Endodermal cell (in vitro differentiated cells): ENCODE data around the gene PCBP4. TPM values are rescaled to one million over a fixed set of nuclear protein-coding genes. Genes with fewer than 3 reads are reported as not detected.
"Not testable (repeated sequence)": the region's sequence is repeated elsewhere in the genome, so short reads cannot be mapped to it uniquely, and the experiment has no call there.

Experiments used
- DNase-seq: peaks from one replicate; pipeline ENCODE4 v3.0.0-alpha.2; 2017
- H3K27ac ChIP-seq: 2 replicates; pipeline ENCODE4 v1.5.1; 2013; ENCODE audit warnings: mild to moderate bottlenecking, low read depth, low read length, moderate library complexity
- H3K27me3 ChIP-seq: 2 replicates; pipeline ENCODE4 v1.6.1; 2013; ENCODE audit warnings: mild to moderate bottlenecking, low read length, moderate library complexity; ENCODE audit not compliant: insufficient read depth, control insufficient read depth, poor library complexity, severe bottlenecking
- H3K36me3 ChIP-seq: 2 replicates; pipeline ENCODE4 v1.7.0; 2013; ENCODE audit warnings: mild to moderate bottlenecking, low read length, moderate library complexity; ENCODE audit not compliant: control insufficient read depth, insufficient read depth
- H3K4me1 ChIP-seq: one replicate; pipeline ENCODE4 v1.7.0; 2013; ENCODE audit warnings: low read length; ENCODE audit not compliant: control insufficient read depth, insufficient read depth
- H3K4me3 ChIP-seq: 2 replicates; pipeline ENCODE4 v1.5.1; 2013; ENCODE audit warnings: mild to moderate bottlenecking, low read length, moderate library complexity
- H3K9ac ChIP-seq: 2 replicates; pipeline ENCODE4 v1.6.1; 2013; ENCODE audit warnings: mild to moderate bottlenecking, low read length, moderate library complexity; ENCODE audit not compliant: poor library complexity, severe bottlenecking; ENCODE audit errors: extremely low read depth
- H3K9me3 ChIP-seq: 2 replicates; pipeline ENCODE4 v1.6.1; 2013; ENCODE audit warnings: mild to moderate bottlenecking, low read length, moderate library complexity; ENCODE audit not compliant: control insufficient read depth
- H3K27ac Mint-ChIP-seq: 2 replicates; pipeline ENCODE4 v1.8.0; 2020; ENCODE audit warnings: mixed read lengths
- H3K27me3 Mint-ChIP-seq: 2 replicates; pipeline ENCODE4 v1.8.0; 2021; ENCODE audit warnings: mild to moderate bottlenecking, mixed read lengths; ENCODE audit not compliant: insufficient read depth
- H3K36me3 Mint-ChIP-seq: 2 replicates; pipeline ENCODE4 v1.8.0; 2020; ENCODE audit warnings: low read depth, mixed read lengths
- H3K4me1 Mint-ChIP-seq: 2 replicates; pipeline ENCODE4 v1.8.0; 2020; ENCODE audit warnings: mixed read lengths
- H3K4me3 Mint-ChIP-seq: 2 replicates; pipeline ENCODE4 v1.8.0; 2020; ENCODE audit warnings: mild to moderate bottlenecking, moderate library complexity, mixed read lengths
- H3K9me3 Mint-ChIP-seq: 2 replicates; pipeline ENCODE4 v1.8.0; 2020; ENCODE audit warnings: mild to moderate bottlenecking, mixed read lengths
- CTCF ChIP-seq: fragments of 200-600 bp; sonication (generic); conservative IDR thresholded peaks from 2 replicates; pipeline ENCODE4 v1.5.0; 2021; ENCODE audit warnings: antibody characterized with exemption, mild to moderate bottlenecking
- WGBS, 2 experiments: methylation state at CpG; one replicate each; pipeline versions ENCODE4 v1.1.5 to v1.1.7; 2013; ENCODE audit warnings: missing lambda C conversion rate in 2 of 2, mixed read lengths in 1 of 2; ENCODE audit not compliant: insufficient coverage in 1 of 2, insufficient read length in 1 of 2; 5-methylcytosine and 5-hydroxymethylcytosine counted together
- total RNA-seq, 2 donors: library from RNA; stranded (reverse); fragmentation: NEBNext Ultra II Directional in 1 of 2; extraction: Animal tissue kit (Norgen Biotek cat#: 25700) in 1 of 2; gene quantifications; 2 replicates in 1 of 2; 3 replicates in 1 of 2; pipeline ENCODE4 v1.2.1, GENCODE V29; 2021

PCBP4 gene
- total RNA-seq, 2 donors from 2014 or later: 54.1 to 68.1 TPM

GRCh38 chr3:51995346-51996163 lies 28.3 kb upstream of the PCBP4 start, which contains the start of gene RPL29:
TSS of gene RPL29 (minus strand) at chr3:51995895. CDS start at chr3:51995461, 434 bp downstream.
- TF ChIP-seq CTCF: no peak
- Histone ChIP-seq H3K36me3 (peaks cover 32% of the 10 kb centered on the region), H3K27me3 (no peaks in the 10 kb centered on the region), H3K9me3 (no peaks in the 10 kb centered on the region), H3K4me1 (peaks cover 12% of the 10 kb centered on the region), H3K4me3 (peak within 1 kb of the TSS; percentile 94), H3K9ac (peak within 1 kb of the TSS; percentile 96), H3K27ac (peak within 1 kb of the TSS; percentile 99)
- 0% methylated on average over 12 to 40 of the region's 40 CpGs for WGBS, 2 experiments
- DNase-seq: peak; percentile 96
- Mint-ChIP-seq H3K27ac (peak within 1 kb of the TSS; percentile 100), H3K4me1 (peaks cover 23% of the 10 kb centered on the region), H3K9me3 (no peaks in the 10 kb centered on the region), H3K27me3 (no peaks in the 10 kb centered on the region), H3K4me3 (peak within 1 kb of the TSS; percentile 100), H3K36me3 (peaks cover 45% of the 10 kb centered on the region)

GRCh38 chr3:51994530-51994929 lies 27.3 kb upstream of the PCBP4 start:
- peak overlapping the region; percentile 94 for H3K4me3 ChIP-seq
- TF ChIP-seq CTCF: no peak
- no peaks in the 10 kb centered on the region for H3K27me3 Mint-ChIP-seq
- WGBS, 2 experiments: 87 to 92% methylated on average over 2 of the region's 2 CpGs
- H3K4me1 ChIP-seq: peaks cover 12% of the 10 kb centered on the region
- peaks cover 32% of the 10 kb centered on the region for H3K36me3 ChIP-seq
- DNase-seq: no peak
- H3K4me1 Mint-ChIP-seq: peaks cover 23% of the 10 kb centered on the region
- H3K27ac Mint-ChIP-seq: peak overlapping the region; percentile 100
- H3K9me3 Mint-ChIP-seq: no peaks in the 10 kb centered on the region
- peak overlapping the region; percentile 96 for H3K9ac ChIP-seq
- no peak overlapping the region for H3K27ac ChIP-seq
- no peaks in the 10 kb centered on the region for H3K9me3 ChIP-seq
- no peaks in the 10 kb centered on the region for H3K27me3 ChIP-seq
- H3K36me3 Mint-ChIP-seq: peaks cover 45% of the 10 kb centered on the region
- H3K4me3 Mint-ChIP-seq: peak overlapping the region; percentile 100

- H3K27ac Mint-ChIP-seq: peak overlapping the region; percentile 84
- not testable (repeated sequence) for H3K9ac ChIP-seq
Observed at GRCh38 chr3:51993657-51994056, 26.4 kb upstream of the PCBP4 start.

More at GRCh38 chr3:51993657-51994056, 26.4 kb upstream of the PCBP4 start:
- H3K27ac ChIP-seq, H3K27me3 ChIP-seq, H3K9me3 Mint-ChIP-seq, DNase-seq, H3K27me3 Mint-ChIP-seq, H3K9me3 ChIP-seq: not testable (repeated sequence)
- H3K4me3 Mint-ChIP-seq: peak overlapping the region; percentile 100
- H3K36me3 Mint-ChIP-seq: peaks cover 45% of the 10 kb centered on the region
- peaks cover 23% of the 10 kb centered on the region for H3K4me1 Mint-ChIP-seq
- Histone ChIP-seq H3K4me3 (peak overlapping the region; percentile 94), H3K36me3 (peaks cover 32% of the 10 kb centered on the region), H3K4me1 (peaks cover 12% of the 10 kb centered on the region)
- WGBS, 2 experiments: 90 to 100% methylated on average over 2 to 7 of the region's 13 CpGs
